PC-9 (cell line): ENCODE data around the gene VAC14.

Experiments used
- EZH2 ChIP-seq: fragments of 200-600 bp; sonication (generic); IDR thresholded peaks from 2 replicates; pipeline ENCODE4 v1.8.0; 2017; ENCODE audit warnings: antibody characterized with exemption, low read depth
- TF ChIP-seq, protein P1 (sequence below): fragments of 200-600 bp; sonication (generic); conservative IDR thresholded peaks from 2 replicates; pipeline ENCODE4 v1.6.1; 2017; ENCODE audit warnings: mixed run types, antibody characterized with exemption, mild to moderate bottlenecking, moderate library complexity

- TF ChIP-seq, protein P1, sequence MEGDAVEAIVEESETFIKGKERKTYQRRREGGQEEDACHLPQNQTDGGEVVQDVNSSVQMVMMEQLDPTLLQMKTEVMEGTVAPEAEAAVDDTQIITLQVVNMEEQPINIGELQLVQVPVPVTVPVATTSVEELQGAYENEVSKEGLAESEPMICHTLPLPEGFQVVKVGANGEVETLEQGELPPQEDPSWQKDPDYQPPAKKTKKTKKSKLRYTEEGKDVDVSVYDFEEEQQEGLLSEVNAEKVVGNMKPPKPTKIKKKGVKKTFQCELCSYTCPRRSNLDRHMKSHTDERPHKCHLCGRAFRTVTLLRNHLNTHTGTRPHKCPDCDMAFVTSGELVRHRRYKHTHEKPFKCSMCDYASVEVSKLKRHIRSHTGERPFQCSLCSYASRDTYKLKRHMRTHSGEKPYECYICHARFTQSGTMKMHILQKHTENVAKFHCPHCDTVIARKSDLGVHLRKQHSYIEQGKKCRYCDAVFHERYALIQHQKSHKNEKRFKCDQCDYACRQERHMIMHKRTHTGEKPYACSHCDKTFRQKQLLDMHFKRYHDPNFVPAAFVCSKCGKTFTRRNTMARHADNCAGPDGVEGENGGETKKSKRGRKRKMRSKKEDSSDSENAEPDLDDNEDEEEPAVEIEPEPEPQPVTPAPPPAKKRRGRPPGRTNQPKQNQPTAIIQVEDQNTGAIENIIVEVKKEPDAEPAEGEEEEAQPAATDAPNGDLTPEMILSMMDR = no peak
- TF ChIP-seq EZH2 = no peak
Observed at GRCh38 chr16:70647441-70648359, 153.3 kb downstream of the VAC14 start.
